Pancreas (tissue), 10 donors: ENCODE data around the gene NUDT22. TPM values are rescaled to one million over a fixed set of nuclear protein-coding genes. Genes with fewer than 3 reads are reported as not detected.

ENCODE experiments used
- ATAC-seq, 4 donors: fragments of 200-7000 bp; cut with Tn5 transposase; one replicate each; pipeline versions ENCODE4 v1.8.0 to v1.9.1; 2020; ENCODE audit warnings: mild to moderate bottlenecking in 4 of 4, moderate library complexity in 4 of 4
- DNase-seq, 6 donors: peaks; one replicate each; pipeline ENCODE4 v3.0.0-alpha.2; 2020
- FAIRE-seq: peaks from 2 replicates; lab custom pipeline; 2012; peaks lifted over from hg19 to GRCh38; lab: Jason Lieb, UNC
- H3K27ac ChIP-seq, 4 donors: fragments of 200-600 bp; sonication (generic); 1 replicate in 3 of 4; 2 replicates in 1 of 4; pipeline versions ENCODE4 v1.5.0 to v1.8.0; 2020
- H3K27me3 ChIP-seq, 4 donors: fragments of 200-600 bp; one replicate each; pipeline ENCODE4 v1.8.0; 2021
- H3K36me3 ChIP-seq, 3 donors: fragments of 200-600 bp; sonication (generic) in 1 of 3; one replicate each; pipeline versions ENCODE4 v1.5.0 to v1.8.0; 2020 to 2021
- H3K4me1 ChIP-seq, 3 donors: fragments of 200-600 bp; one replicate each; pipeline ENCODE4 v1.8.0; 2021
- H3K4me3 ChIP-seq, 4 donors: fragments of 200-600 bp; sonication (generic) in 2 of 4; one replicate each; pipeline versions ENCODE4 v1.5.0 to v1.8.0; 2020 to 2021
- H3K9me3 ChIP-seq, 4 donors: fragments of 200-600 bp; one replicate each; pipeline ENCODE4 v1.8.0; 2021
- CTCF ChIP-seq, 4 donors: fragments of 200-600 bp; sonication (generic) in 3 of 4; IDR thresholded peaks; one replicate each; pipeline versions ENCODE4 v1.5.0 to v1.8.0; 2021; ENCODE audit warnings: antibody characterized with exemption in 4 of 4
- WGBS, 2 donors: extraction: QIAGEN DNeasy Blood & Tissue Kit; methylation state at CpG; one replicate each; pipeline ENCODE4 v1.1.7; 2013; 5-methylcytosine and 5-hydroxymethylcytosine counted together
- intact Hi-C, 3 donors: fragments of 100-400 bp; cut with DNase I; formaldehyde crosslinking; loops; one replicate each; pipeline versions ENCODE4 v1.11.1 to v1.14.2; 2022
- polyA plus RNA-seq, 2 donors: library from polyadenylated mRNA; stranded (reverse); fragments of 200-250 nt; gene quantifications; one replicate each; pipeline ENCODE4 v1.2.3, GENCODE V29; 2013
- total RNA-seq, 6 donors: library from RNA; stranded (reverse); fragmentation: NEBNext Ultra II Directional in 4 of 6; extraction: Animal tissue kit (Norgen Biotek cat#: 25700) in 4 of 6; gene quantifications; one replicate each; pipeline versions ENCODE4 v1.2.1 to v1.2.4, GENCODE V29; 2021 to 2023
- donor health status: healthy with polysubstance abuse.
- donor health status: DM: no; HTN: no; CAD: no; lungs with moderate emphysema.
- donor health status: DM: no; HTN: no; CAD: no.
- donor health status: control.
- donor health status: control.
- donor health status: Bipolar disorder and iron deficiency.
- donor health status: DM: yes; HTN: yes; CAD: no.
- donor health status: DM: no; HTN: no; CAD: no.
- donor health status: DM: no; HTN: no; CAD: no.
- donor health status: DM: yes; HTN: yes; CAD: no.

The NUDT22 gene
- total and polyA plus RNA-seq, 8 donors: 32.6 to 115 (median 39.0) TPM

GRCh38 chr11:64248578-64248977, 22.5 kb downstream of the NUDT22 start:
- 77 to 79% methylated on average over 7 of the region's 7 CpGs for WGBS, 2 donors
- no peak overlapping the region for H3K27ac ChIP-seq
- FAIRE-seq (no peak), DNase-seq (no peak), ATAC-seq (no peak)
- no peaks in the 10 kb centered on the region for H3K9me3 ChIP-seq
- H3K36me3 ChIP-seq: no peaks in the 10 kb centered on the region
- H3K27me3 ChIP-seq: no peaks in the 10 kb centered on the region
- intact Hi-C loops: no loop called here
- H3K4me1 ChIP-seq: peaks cover 0 to 14% (median 4%) of the 10 kb centered on the region in 3 donors
- H3K4me3 ChIP-seq: no peak overlapping the region
- TF ChIP-seq CTCF (IDR thresholded peaks at IDR 0.05): no peak

GRCh38 chr11:64249038-64249437, 23.0 kb downstream of the NUDT22 start:
- FAIRE-seq: no peak
- WGBS, 2 donors: 90 to 91% methylated on average over 4 of the region's 4 CpGs
- H3K4me1 ChIP-seq: peaks cover 0 to 9% (median 4%) of the 10 kb centered on the region in 3 donors
- intact Hi-C loops: no loop called here
- H3K4me3 ChIP-seq: no peak overlapping the region
- no peaks in the 10 kb centered on the region for H3K36me3 ChIP-seq
- no peak for DNase-seq
- no peak for TF ChIP-seq CTCF (IDR thresholded peaks at IDR 0.05)
- H3K9me3 ChIP-seq: no peaks in the 10 kb centered on the region
- H3K27ac ChIP-seq: no peak overlapping the region
- ATAC-seq: no peak
- H3K27me3 ChIP-seq: no peaks in the 10 kb centered on the region

- no peak for FAIRE-seq
These were observed 23.7 kb downstream of the NUDT22 start for GRCh38 chr11:64249563-64250414.

GRCh38 chr11:64250415-64251015, 24.4 kb downstream of the NUDT22 start:
- no peak for DNase-seq

More at GRCh38 chr11:64249563-64250414, 23.7 kb downstream of the NUDT22 start:
- ATAC-seq: no peak
- no peak for DNase-seq
- TF ChIP-seq CTCF (IDR thresholded peaks at IDR 0.05): no peak
- H3K4me1 ChIP-seq: peaks cover 0 to 8% (median 4%) of the 10 kb centered on the region in 3 donors
- no peak overlapping the region for H3K27ac ChIP-seq
- H3K4me3 ChIP-seq: no peak overlapping the region
- H3K9me3 ChIP-seq: no peaks in the 10 kb centered on the region
- intact Hi-C loops: no loop called here
- H3K36me3 ChIP-seq: no peaks in the 10 kb centered on the region
- 86 to 92% methylated on average over 8 of the region's 8 CpGs for whole genome bisulfite sequencing, 2 donors
- no peaks in the 10 kb centered on the region for H3K27me3 ChIP-seq

More at GRCh38 chr11:64250415-64251015, 24.4 kb downstream of the NUDT22 start:
- no peaks in the 10 kb centered on the region for H3K27me3 ChIP-seq
- 25 to 27% methylated on average over 12 to 13 of the region's 13 CpGs for WGBS, 2 donors
- ATAC-seq (no peak), FAIRE-seq (no peak)
- no peaks in the 10 kb centered on the region for H3K36me3 ChIP-seq
- H3K9me3 ChIP-seq: no peaks in the 10 kb centered on the region
- TF ChIP-seq CTCF (IDR thresholded peaks at IDR 0.05): no peak
- H3K27ac ChIP-seq: no peak overlapping the region
- H3K4me1 ChIP-seq: peaks cover 0 to 8% (median 4%) of the 10 kb centered on the region in 3 donors
- peak overlapping the region in 3 of 4 donors; percentile 20 to 90 (median 56) for H3K4me3 ChIP-seq
- intact Hi-C loops: no loop called here
